Nephron (organoid): ENCODE data around the gene CLMN.

Source experiments
- H3K27ac Mint-ChIP-seq, 3 experiments: 2 replicates each; pipeline ENCODE4 v1.8.0; 2020; ENCODE audit warnings: mixed read lengths in 3 of 3, mild to moderate bottlenecking in 2 of 3, moderate library complexity in 1 of 3
- H3K27me3 Mint-ChIP-seq: 2 replicates; pipeline ENCODE4 v1.8.0; 2021; ENCODE audit warnings: low read depth, mild to moderate bottlenecking, moderate library complexity, mixed read lengths
- H3K36me3 Mint-ChIP-seq: 2 replicates; pipeline ENCODE4 v1.8.0; 2020; ENCODE audit warnings: low read depth, mixed read lengths
- H3K4me1 Mint-ChIP-seq: 2 replicates; pipeline ENCODE4 v1.8.0; 2020; ENCODE audit warnings: mixed read lengths
- H3K4me3 Mint-ChIP-seq, 3 experiments: 2 replicates each; pipeline ENCODE4 v1.8.0; 2020; ENCODE audit warnings: mild to moderate bottlenecking in 3 of 3, mixed read lengths in 3 of 3, moderate library complexity in 2 of 3
- H3K9me3 Mint-ChIP-seq: 2 replicates; pipeline ENCODE4 v1.8.0; 2020; ENCODE audit warnings: mixed read lengths
- TF ChIP-seq, protein P1 (sequence below), 3 experiments: fragments of 200-600 bp; sonication (generic); IDR thresholded peaks; one replicate each; pipeline ENCODE4 v1.5.0; 2021; ENCODE audit warnings: antibody characterized with exemption in 3 of 3; ENCODE audit not compliant: unreplicated experiment in 3 of 3

The CLMN gene

DNA sequence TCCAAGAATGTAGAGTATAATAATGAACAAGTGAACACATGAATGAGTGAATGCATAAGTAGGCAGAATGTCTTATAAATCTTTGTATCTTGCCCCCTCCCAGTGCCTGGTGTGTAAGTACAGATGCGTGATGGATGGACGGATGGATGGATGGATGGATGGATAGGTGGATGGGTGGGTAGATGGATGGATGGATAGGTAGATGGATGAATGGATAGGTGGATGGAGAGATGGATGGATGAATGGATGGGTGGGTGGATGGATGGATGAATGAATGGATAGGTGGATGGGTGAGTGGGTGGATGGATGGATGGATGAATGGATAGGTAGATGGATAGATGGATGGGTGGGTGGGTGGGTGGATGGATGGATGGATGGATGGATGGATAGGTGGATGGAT, 74.4 kb downstream of the CLMN start:
- Mint-ChIP-seq H3K9me3 (no peaks in the 10 kb centered on the region), H3K27ac (no peak overlapping the region), H3K27me3 (no peaks in the 10 kb centered on the region), H3K4me1 (peaks cover 21% of the 10 kb centered on the region), H3K36me3 (no peaks in the 10 kb centered on the region), H3K4me3 (no peak overlapping the region)
- TF ChIP-seq, protein P1, sequence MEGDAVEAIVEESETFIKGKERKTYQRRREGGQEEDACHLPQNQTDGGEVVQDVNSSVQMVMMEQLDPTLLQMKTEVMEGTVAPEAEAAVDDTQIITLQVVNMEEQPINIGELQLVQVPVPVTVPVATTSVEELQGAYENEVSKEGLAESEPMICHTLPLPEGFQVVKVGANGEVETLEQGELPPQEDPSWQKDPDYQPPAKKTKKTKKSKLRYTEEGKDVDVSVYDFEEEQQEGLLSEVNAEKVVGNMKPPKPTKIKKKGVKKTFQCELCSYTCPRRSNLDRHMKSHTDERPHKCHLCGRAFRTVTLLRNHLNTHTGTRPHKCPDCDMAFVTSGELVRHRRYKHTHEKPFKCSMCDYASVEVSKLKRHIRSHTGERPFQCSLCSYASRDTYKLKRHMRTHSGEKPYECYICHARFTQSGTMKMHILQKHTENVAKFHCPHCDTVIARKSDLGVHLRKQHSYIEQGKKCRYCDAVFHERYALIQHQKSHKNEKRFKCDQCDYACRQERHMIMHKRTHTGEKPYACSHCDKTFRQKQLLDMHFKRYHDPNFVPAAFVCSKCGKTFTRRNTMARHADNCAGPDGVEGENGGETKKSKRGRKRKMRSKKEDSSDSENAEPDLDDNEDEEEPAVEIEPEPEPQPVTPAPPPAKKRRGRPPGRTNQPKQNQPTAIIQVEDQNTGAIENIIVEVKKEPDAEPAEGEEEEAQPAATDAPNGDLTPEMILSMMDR (IDR thresholded peaks at IDR 0.05; ENCODE audit: unreplicated experiment in 3 of 3): no peak

DNA sequence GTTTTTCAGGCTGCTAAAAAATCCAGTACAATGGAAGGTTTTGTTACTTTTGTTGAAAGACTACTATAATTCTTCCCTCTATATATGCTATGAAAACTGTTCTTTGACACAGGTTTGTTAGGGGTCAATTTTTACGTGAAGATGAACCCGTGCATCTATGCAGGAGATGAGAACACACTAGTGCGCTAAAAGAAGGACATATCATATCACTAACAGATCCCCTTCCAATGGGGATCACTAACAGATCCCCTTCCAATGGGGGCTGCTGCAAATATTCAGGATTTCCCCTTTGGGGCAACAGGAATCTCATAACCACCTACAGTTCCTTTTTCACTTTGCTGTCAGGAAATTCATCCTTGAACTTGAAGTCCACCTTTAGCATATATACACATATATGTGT, 75.1 kb downstream of the CLMN start:
- H3K4me3 Mint-ChIP-seq: no peak overlapping the region
- no peaks in the 10 kb centered on the region for H3K9me3 Mint-ChIP-seq
- no peak overlapping the region for H3K27ac Mint-ChIP-seq
- peaks cover 18% of the 10 kb centered on the region for H3K4me1 Mint-ChIP-seq
- TF ChIP-seq, protein P1 (IDR thresholded peaks at IDR 0.05; ENCODE audit: unreplicated experiment in 3 of 3): no peak
- no peaks in the 10 kb centered on the region for H3K36me3 Mint-ChIP-seq
- no peaks in the 10 kb centered on the region for H3K27me3 Mint-ChIP-seq

DNA sequence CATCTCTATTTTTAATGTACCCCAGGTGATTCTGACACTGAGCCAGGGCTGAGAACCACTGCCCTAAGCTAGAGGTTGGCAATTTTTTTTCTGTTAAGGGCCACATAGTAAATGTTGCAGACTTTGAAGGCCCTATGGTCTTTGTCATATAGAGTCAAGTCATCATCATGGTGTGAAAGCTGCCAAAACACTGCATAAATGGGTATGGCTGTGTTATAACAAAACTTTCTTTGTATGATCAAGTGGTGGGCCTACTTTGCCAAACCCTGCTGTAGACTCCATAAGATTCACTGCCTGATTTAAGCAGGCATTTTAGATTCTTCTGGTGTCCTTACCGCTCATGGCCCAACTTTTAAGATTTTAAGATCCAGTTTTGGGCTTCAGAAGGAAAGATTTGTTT, 76.8 kb downstream of the CLMN start:
- H3K27me3 Mint-ChIP-seq: no peaks in the 10 kb centered on the region
- H3K4me3 Mint-ChIP-seq: no peak overlapping the region
- TF ChIP-seq, protein P1 (IDR thresholded peaks at IDR 0.05; ENCODE audit: unreplicated experiment in 3 of 3): no peak

DNA sequence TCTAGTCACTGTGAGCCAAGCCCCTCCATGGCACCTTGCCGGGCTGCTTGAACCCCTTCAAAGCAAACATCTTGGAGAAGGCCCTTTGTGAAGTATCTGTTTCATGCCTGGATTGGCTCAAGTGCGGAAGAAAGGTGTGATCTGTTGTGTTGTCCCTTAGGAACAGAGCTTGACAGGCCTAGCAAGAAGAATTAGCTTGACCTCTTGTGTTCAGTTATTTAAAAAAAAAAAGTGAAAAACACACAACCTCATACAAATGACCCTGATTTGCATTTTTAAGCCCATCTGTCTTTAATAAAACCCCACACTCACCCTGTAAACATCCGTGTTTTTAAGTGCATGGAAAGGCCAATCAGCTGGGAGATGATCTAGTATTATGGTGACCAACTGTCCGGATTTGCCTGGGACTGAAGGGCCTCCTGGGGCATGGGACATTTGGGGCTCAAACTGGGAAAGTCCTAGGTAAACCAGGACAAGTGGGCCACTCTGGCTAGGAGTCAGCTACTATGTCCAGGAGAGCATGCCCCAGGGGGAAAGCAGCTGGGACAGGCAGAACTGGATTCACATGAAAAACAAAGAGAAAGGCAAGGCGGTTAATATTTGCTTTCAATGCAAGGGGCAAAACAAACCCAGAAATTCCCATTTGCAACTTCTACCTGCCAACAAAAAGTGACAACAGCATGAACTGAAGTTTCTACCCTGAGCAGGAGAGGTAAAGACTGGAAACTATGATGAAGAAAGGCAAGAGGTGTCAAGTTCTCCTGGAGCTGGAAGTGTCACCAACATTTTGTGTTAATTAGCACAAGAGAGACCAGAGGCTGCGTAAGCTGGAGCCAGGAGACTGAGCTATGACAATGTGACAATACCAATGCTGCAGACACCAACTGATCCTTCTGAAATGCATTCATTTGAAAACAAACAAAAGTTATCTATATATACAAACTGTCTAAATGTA, 78.6 kb downstream of the CLMN start:
- Mint-ChIP-seq H3K9me3 (no peaks in the 10 kb centered on the region), H3K27me3 (no peaks in the 10 kb centered on the region), H3K27ac (peak overlapping the region in 1 of 3 experiments; percentile 64), H3K36me3 (no peaks in the 10 kb centered on the region), H3K4me1 (peaks cover 38% of the 10 kb centered on the region), H3K4me3 (no peak overlapping the region)
- TF ChIP-seq, protein P1 (IDR thresholded peaks at IDR 0.05; ENCODE audit: unreplicated experiment in 3 of 3): no peak

More for the DNA sequence above, 76.8 kb downstream of the CLMN start:
- no peak overlapping the region for H3K27ac Mint-ChIP-seq
- no peaks in the 10 kb centered on the region for H3K36me3 Mint-ChIP-seq
- H3K9me3 Mint-ChIP-seq: no peaks in the 10 kb centered on the region
- H3K4me1 Mint-ChIP-seq: peaks cover 25% of the 10 kb centered on the region

DNA sequence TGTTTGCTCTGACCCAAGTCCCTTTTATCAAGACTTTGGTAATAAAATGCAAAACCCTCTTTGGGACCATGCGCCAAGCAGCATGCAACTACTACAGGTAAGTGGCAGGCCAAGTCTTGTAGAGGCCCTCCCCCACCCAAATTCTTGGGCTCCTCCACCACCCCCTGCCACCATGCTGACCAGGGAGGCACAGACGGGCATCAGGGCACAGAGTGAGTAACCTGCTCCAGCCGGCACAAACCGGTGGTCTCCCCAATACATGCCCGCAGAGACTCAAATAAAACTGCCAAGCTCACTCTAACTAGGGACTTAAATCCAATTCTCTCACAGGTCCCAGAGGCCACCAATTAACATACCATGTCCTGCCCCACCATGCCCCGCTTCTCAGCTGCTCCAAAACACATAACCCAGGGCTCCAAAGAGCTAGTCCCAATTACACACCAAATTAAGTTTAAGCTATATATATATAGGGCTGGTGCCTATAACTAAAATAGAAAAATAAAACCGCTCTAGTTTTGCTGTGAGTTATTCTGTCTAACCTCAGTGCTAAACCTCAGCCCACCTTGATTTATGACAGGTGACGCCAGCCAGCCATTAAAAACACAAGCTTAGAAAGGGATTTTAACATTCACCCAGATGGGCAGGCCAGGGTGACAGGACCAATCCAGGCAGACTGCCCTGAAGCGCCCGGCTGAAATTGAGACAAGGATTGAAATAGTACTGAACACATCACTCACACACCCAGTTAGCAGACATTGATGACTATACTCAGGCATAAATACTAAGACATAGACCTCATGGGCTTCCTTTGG, 81.0 kb downstream of the CLMN start:
- no peaks in the 10 kb centered on the region for H3K36me3 Mint-ChIP-seq
- no peaks in the 10 kb centered on the region for H3K9me3 Mint-ChIP-seq
- TF ChIP-seq, protein P1 (IDR thresholded peaks at IDR 0.05; ENCODE audit: unreplicated experiment in 3 of 3): no peak
- H3K4me3 Mint-ChIP-seq: no peak overlapping the region
- peaks cover 7% of the 10 kb centered on the region for H3K27me3 Mint-ChIP-seq
- H3K27ac Mint-ChIP-seq: peak overlapping the region; percentile 59 to 90 (median 84)
- peaks cover 54% of the 10 kb centered on the region for H3K4me1 Mint-ChIP-seq
